ENCODE results near the gene HMCN1.

The HMCN1 gene

GRCh38 chr1:186212568-186213224 is 478.5 kb downstream of the HMCN1 start:
- peak; percentile 35 for DNase-seq

DNA sequence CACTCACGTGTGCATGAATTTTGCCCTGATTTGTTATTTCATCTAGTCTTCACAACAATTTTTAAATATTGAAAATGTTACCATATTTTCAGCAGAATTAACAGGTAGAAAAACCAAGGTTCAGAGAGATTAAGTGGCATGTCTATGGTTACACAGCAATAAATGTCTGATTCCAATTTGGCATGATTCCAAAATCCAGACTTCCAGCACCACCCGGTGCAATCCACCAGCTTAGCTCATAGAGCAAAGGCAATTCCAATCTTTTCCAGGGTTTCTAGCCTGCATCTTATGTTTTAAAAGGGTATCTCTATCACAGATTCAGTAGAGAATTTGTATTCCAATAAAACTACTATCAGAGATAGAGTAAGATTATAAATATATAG is 479.0 kb downstream of the HMCN1 start:
- no peak for DNase-seq

DNA sequence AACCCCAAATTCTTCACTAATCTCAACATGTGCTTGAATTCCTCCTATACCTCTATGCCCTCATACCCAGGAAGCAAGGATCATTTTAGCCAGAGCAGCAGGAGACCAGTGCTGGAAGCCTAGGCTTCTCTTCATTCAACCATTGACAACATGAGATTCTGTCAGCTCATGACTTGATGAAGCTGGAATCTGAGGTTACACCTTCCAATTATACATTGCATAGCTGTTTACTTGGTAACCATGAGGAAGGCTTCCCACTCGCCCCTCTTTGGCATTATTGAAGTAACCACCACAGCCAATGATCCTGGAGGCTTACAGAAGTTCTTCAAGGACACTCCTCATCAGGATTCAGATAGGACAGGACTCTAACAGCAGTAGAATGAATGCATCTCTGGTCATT is 480.6 kb downstream of the HMCN1 start:
- no peak for DNase-seq

GRCh38 chr1:186215636-186216035 is 481.4 kb downstream of the HMCN1 start:
- no peak for DNase-seq

DNA sequence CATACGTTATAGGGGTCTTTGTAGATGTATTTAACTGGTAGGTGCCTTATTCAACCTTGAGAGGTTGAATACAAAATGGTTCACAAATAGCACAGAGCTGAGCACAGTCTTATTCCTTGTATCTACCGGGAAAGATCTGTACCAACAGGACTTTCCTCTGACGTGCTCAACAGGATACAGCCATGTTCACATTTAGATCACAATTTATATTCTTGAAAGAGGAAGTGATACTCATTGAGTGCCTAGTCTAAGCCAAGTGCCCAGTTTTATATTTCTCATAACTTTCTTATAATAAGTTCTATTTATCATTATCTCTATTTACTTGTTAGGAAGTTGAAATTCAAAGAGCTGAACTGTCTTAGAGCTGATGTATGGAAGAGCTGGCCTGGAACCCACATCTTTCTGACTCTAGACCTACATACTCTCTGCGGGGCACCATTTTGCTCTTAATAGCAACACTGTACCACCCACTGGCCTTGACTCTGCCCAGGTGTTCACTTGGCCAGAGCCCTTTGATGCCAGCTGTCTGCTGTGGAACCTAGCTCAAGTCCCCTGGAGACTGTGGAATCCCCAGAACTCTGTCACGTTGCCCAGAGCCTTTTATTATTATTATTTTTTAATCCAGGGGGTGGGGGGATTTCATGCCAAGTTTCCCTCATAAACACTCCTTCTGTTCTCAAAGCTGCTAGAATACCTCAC is 484.6 kb downstream of the HMCN1 start:
- DNase-seq, result no peak

DNA sequence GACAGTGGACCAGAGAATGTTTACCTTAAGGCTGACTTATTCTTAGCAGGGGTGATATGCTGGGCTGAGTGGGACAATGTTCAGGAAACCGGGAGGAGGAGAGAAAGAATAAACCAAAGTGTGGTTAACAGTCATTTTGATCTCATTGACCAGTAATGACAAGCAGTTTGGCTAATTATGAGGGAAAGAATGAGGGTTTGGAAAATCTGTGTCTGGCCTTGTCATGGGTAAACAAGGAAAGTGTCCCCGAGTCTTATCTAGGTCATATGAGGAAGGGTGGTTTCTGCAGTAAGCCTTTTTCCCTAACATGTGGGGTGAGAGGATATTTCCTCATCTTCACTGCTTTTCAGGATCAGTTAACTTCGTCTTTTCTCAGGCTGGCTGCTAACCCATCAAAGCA is 485.9 kb downstream of the HMCN1 start:
- no peak for DNase-seq

GRCh38 chr1:186220911-186221310 is 486.7 kb downstream of the HMCN1 start:
- no peak for DNase-seq

DNA sequence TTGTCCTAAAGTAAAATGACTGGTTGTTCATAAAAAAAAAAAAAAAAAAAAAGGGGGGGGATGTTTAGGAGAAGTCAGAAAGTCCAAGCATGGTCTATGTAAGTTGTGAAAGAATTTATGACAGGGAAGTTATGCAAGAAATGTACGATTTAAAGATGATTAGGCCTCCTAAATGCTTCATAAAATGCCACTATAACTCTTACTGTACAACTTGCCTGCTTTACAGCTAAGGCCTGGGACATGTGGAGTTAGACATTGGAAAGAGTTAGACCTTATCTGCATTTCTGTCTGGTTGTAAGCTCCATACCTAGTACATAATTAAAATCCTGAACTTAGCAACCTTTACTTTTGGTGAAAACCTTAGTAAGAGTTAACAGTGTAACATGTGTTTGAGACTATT is 490.9 kb downstream of the HMCN1 start:
- no peak for DNase-seq

DNA sequence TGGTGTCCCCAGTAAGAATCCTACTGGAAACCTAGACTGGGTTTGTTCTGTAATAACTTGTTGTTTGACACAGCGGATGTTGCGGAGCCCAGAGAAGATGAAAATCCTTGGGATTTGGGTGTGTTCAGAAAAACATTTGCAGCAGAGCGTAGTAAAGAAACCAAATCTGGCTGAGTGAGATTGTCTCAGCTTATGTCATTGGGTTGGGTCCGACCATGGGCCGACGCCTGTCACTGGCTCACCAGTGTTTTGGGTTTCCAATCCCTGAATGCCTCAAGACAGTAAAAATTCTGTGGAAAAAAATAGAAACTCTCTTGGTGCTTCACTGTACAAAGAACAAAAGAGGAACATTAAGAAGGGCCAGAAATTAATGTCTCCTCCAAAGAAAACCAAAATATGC is 494.6 kb downstream of the HMCN1 start:
- no peak for DNase-seq

GRCh38 chr1:186231861-186232436 is 497.8 kb downstream of the HMCN1 start:
- DNase-seq, result no peak

- DNase-seq, result no peak
These were observed 500.9 kb downstream of the HMCN1 start for GRCh38 chr1:186234976-186235686.

DNA sequence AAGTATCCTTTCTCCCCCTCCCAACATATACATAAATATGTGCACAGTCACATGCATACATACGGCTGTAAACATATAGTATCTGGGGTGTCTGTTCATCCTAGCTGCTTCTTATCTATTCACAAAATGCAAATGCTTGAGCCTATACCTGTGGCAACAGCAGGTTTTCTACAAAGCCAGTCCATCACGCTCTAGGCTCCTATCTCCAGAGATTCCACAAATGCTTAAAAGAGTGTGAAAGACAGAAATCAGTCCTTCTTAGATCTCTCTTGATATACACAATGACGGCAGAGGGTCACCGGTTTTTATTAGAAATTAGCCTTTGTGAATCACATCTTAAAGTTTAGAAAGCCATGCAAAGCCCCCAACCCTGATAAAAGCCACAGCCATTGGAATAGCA is 501.5 kb downstream of the HMCN1 start:
- DNase-seq, result no peak

DNA sequence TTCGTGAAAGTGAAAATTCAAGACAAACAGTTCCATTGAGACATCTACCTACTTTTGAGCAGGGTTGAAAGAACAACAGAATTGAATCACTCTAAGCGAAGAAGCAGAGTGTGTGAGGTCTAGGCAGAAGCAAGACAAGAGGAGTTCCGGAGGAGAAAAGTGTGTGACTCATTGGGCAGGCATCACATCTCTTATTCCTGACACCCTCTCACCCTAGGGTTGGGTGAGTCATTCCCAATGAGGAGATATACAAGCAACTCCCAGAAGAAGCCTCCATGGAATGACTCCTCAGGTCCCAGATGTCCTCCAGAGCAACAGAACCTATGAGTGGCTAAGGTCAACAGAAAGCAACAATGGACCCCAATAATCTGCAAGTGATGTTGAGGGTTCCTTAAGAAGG is 502.7 kb downstream of the HMCN1 start:
- DNase-seq, result no peak

DNA sequence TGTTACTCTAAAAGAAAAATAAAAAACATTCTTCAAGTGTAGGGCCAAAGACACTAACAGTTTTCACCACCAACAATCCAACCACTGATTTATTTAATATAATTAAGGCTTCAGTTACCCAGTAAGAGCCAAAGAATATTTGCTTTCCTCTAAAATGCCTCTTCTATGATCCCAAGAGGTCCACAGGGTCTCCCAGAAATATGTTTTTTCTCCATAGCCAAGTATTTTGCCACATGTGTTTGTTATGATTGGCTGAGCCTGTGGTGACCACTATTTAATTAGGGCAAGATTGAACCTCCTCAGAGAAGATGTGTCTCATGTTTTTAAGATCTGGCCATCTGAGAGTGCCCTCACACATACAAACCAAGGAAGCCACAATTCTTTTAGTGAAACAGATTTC is 505.0 kb downstream of the HMCN1 start:
- DNase-seq, result no peak

DNA sequence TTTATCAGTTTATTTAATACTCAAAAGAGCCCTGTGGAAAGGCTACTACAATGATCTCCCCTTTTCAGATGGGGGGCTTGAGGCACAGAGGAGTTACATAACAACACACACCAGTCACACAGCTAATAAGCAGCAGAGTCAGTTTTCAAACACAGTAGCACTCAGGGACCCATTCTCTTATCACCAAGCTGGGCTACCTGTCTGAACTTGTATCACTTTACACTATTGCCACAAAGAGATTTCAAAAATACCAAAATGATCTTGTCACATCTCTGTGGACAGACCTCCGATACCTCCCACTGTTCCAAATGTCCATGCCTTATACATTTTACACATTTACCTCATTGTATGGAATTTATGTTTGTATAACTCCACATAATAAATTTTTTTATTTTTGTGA is 506.2 kb downstream of the HMCN1 start:
- DNase-seq, result no peak
